ENCODE results near the gene PTTG1IP2.

- no peak for TF ChIP-seq CTCF (conservative IDR thresholded peaks at IDR 0.05; ENCODE audit: low read length)
- TF ChIP-seq EZH2phosphoT487 (IDR thresholded peaks at IDR 0.05; ENCODE audit: borderline replicate concordance, low read depth, low read length), result no peak
Measured at GRCh38 chr7:90424720-90425119, 44.7 kb upstream of the PTTG1IP2 start.
